ENCODE measurements around the gene MYO9A.

Gene MYO9A

GRCh38 chr15:72139667-72140066, 21.7 kb upstream of the MYO9A start:
- H3K4me3 ChIP-seq (ENCODE audit: low read depth, low read length), result no peak overlapping the region
- no peak for TF ChIP-seq CTCF (IDR thresholded peaks at IDR 0.05; ENCODE audit: control insufficient read depth, extremely low read depth, insufficient read depth)
- no peak for DNase-seq (ENCODE audit: low read depth)

- TF ChIP-seq CTCF (IDR thresholded peaks at IDR 0.05; ENCODE audit: control insufficient read depth, extremely low read depth, insufficient read depth), result no peak
- no peak for DNase-seq (ENCODE audit: low read depth)
- no peak overlapping the region for H3K4me3 ChIP-seq (ENCODE audit: low read depth, low read length)
These were observed 18.5 kb upstream of the MYO9A start for GRCh38 chr15:72136170-72137051.

- no peak for DNase-seq (ENCODE audit: low read depth)
- no peak for TF ChIP-seq CTCF (IDR thresholded peaks at IDR 0.05; ENCODE audit: control insufficient read depth, extremely low read depth, insufficient read depth)
- no peak overlapping the region for H3K4me3 ChIP-seq (ENCODE audit: low read depth, low read length)
These were observed 17.8 kb upstream of the MYO9A start for GRCh38 chr15:72135719-72136118.

DNA sequence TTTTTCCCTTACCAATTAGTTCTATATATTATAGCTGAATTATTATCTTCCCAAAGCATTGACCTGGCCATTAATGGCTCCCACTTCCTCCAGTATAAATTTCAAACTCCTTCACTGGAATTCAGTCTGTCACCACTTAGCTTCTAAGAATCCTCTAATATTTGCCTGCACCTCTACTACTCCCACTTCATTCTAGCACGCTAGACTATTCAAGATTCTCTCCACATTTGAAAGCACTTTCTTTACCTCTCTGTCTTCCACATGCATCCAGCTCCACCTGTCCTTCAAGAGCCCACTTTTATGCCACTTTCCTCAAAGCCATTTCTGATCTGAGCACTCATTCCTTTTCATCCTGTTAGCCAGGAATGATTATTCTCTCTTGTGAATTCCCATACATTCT, 15.3 kb upstream of the MYO9A start:
- no peak overlapping the region for H3K4me3 ChIP-seq (ENCODE audit: low read depth, low read length)
- no peak for DNase-seq (ENCODE audit: low read depth)
- TF ChIP-seq CTCF (IDR thresholded peaks at IDR 0.05; ENCODE audit: control insufficient read depth, extremely low read depth, insufficient read depth), result no peak

- no peak for TF ChIP-seq CTCF (IDR thresholded peaks at IDR 0.05; ENCODE audit: control insufficient read depth, extremely low read depth, insufficient read depth)
- no peak for DNase-seq (ENCODE audit: low read depth)
These were observed 14.0 kb upstream of the MYO9A start for GRCh38 chr15:72131922-72132321.

GRCh38 chr15:72130272-72130671, 12.3 kb upstream of the MYO9A start:
- DNase-seq (ENCODE audit: low read depth), result no peak
- TF ChIP-seq CTCF (IDR thresholded peaks at IDR 0.05; ENCODE audit: control insufficient read depth, extremely low read depth, insufficient read depth), result no peak
- no peak overlapping the region for H3K4me3 ChIP-seq (ENCODE audit: low read depth, low read length)

More at GRCh38 chr15:72131922-72132321, 14.0 kb upstream of the MYO9A start:
- H3K4me3 ChIP-seq (ENCODE audit: low read depth, low read length), result no peak overlapping the region

GRCh38 chr15:72128359-72128758, 10.4 kb upstream of the MYO9A start:
- no peak for DNase-seq (ENCODE audit: low read depth)
- no peak for TF ChIP-seq CTCF (IDR thresholded peaks at IDR 0.05; ENCODE audit: control insufficient read depth, extremely low read depth, insufficient read depth)
- H3K4me3 ChIP-seq (ENCODE audit: low read depth, low read length), result no peak overlapping the region
